Anterior cingulate cortex (tissue), 58 donors: ENCODE results near the gene RBM15.
A peak's percentile ranks its signal among the peaks of the same experiment; 100 is the strongest.

Source experiments
- DNase-seq, 58 donors: peaks; one replicate each; lab custom pipeline; 2025; lab: John Stamatoyannopoulos, UW

The RBM15 gene

GRCh38 chr1:110347182-110347893, 8.2 kb downstream of the RBM15 start:
- no peak for DNase-seq

GRCh38 chr1:110348050-110348449, 8.9 kb downstream of the RBM15 start:
- DNase-seq = no peak

DNA sequence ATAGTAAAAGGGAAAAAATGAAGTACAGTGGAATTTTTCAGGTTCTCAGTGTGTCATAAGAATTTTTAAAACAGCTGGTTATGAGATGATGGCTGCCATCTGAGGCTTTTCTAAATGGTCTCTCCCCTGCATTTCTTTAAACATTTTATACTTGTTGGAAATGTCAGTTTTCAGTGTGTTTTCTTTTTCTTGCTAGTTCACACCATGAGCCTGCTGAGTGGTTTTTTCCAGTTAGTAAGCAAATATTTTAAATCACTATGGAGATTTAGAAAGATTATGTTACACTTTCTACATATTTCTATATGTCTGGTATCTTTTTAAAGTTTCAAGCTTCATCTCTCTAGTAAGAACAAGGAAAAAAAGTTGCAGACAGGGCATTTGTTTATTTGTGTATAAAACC, 9.6 kb downstream of the RBM15 start:
- no peak for DNase-seq

DNA sequence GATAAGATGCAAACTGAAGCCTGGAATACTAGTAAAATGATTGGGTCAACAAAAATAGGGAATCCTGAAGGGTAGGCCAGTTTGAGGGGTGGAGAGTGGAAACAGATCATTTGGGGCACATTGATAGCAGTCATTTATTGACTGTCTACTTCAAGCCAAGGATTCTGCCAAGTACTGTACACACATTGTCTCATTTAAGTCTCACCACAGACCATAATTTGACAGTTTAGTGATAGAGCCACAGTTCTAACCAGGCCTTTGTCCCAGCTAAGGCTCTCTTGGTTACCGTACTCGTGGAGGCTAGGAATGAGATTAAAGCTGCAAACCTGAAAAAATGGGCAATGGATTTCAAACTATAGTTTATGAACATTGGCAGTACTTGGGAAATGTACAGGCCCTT, 11.2 kb downstream of the RBM15 start:
- no peak for DNase-seq

- no peak for DNase-seq
These were observed 16.1 kb downstream of the RBM15 start for GRCh38 chr1:110355321-110355720.

GRCh38 chr1:110356379-110356778, 17.2 kb downstream of the RBM15 start:
- no peak for DNase-seq

- no peak for DNase-seq
These were observed 21.3 kb downstream of the RBM15 start for GRCh38 chr1:110360431-110360830.

DNA sequence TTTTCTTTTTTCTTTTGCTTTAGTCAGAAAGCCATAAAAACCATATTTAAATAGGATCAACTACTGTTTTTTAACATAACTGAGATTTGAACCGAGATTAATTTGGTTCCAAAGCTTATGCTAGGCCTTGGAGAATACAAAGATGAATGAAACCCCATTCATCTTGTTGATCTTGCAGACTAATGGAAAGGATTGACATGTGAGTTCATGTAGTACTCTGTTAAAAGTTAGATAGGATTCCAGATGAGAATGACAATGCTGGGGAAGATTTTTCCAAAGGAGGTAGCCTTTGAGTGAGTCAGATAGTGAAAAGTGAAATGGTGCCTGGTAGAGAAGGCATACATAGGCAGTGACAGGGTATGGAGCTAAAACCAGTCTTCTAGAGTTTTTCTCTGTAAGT, 22.7 kb downstream of the RBM15 start:
- DNase-seq = no peak

DNA sequence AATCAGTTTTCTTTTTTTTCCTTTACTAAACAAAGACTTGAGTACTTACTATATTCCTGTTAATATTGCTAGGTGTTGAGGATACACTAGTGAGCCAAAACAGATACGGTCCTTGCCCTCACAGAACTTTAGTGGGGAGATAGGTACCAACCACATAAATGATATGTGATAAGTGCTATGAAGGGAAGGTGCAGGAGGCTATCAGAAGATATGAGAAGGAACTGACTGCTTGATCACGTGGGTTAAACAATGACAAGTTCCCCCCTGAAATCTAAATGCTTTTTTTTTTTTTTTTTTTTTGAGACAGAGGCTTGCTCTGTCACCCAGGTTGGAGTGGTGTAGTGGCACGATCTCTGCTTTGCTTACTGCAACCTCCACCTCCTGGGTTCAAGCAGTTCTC, 25.0 kb downstream of the RBM15 start:
- DNase-seq = no peak

GRCh38 chr1:110370827-110371226, 31.6 kb downstream of the RBM15 start:
- no peak for DNase-seq

GRCh38 chr1:110375490-110375889, 36.3 kb downstream of the RBM15 start:
- no peak for DNase-seq

DNA sequence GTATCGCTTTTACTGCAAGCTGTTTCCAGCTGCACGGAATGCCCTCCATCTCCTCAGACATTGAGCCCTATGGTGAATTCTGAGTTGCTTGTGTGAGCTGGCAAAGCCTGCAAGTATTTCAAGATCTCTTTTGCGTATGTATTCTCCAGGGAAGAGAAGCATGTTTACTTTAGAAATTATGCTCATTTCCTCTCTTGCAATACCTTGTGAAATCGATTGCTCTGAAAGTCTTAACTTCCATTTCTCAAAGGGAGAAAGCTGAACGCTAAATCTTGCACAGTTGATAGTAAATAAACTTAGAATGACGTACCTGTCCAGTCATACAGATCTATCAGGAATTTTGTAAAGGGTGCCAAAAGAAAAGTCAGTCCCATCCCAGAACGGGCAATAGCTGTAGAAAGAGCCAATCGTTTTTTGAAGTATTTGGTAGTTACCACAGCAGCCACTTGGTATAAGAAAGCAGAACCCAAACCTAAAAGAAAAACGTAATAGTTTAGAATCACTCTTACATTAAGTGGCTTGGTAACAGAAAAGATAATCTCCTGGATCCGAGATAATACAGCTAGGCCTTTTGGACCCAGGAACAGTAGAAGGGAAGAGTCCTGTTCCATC, 41.6 kb downstream of the RBM15 start:
- no peak for DNase-seq

GRCh38 chr1:110383251-110383990, 44.2 kb downstream of the RBM15 start:
- no peak for DNase-seq

- DNase-seq = no peak
These were observed 45.6 kb downstream of the RBM15 start for GRCh38 chr1:110384581-110385321.

- DNase-seq = no peak
These were observed 46.2 kb downstream of the RBM15 start for GRCh38 chr1:110385369-110385768.

DNA sequence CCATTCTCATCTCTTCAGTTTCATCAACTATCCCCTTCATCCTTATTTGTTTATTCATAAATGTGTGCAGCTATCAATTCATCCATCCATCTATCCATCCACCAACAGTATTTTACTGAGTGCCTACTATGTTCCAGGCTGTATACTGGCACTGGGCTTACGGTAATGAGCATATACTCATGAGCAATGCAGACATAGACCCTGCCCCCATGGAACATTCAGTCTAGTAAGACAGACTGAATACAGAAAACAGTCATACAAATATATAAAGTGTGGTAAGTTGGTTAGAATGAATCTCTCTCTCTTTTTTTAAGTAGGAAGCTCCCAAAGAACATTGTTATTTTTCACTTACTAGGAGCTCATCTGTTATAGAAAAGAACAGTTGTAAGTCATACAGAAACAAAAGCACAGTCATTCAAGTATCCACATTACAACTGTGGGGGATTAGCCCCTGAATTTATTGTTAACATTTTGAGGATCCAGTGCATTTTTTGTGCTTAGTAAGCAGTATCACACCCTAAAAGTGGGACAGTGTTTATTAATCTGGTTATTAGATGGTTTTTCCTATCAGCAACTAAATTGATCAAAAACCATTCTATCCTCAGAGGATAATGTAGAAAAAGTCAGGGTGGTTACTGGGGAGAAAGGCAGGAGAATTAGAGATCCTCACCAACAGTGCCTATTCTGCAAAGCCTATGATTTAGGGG, 48.0 kb downstream of the RBM15 start:
- DNase-seq = no peak

- DNase-seq = peak in 1 of 58 donors; percentile 13
These were observed 50.9 kb downstream of the RBM15 start for GRCh38 chr1:110390096-110390495.

DNA sequence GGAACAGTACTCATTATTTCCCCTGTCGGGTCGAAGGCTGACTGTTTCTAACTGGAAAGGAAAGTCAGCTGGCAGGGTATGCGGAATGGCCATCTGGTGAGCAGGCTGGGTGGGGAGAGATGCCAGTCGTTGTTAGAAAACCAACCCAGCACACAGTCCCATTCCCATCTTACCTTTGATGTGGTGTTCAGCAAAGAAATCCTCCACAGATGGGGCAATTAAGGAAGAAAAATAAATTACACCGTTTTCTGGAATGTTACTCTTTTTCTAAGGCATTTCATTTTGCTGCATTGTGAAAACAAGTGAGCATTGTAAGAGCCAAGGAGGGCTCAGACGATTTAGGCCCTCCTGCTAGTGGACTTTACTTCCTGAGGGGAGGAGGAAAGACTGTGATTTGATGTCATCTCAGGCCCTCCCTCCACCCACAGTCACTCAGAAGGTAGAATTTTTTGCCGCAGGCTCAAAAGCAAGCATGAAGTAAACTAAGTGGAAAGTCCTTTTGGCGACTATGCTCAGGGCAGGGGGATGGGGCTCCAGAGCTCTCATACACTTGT, 51.6 kb downstream of the RBM15 start, which contains the start of gene SLC16A4:
SLC16A4 (minus strand) TSS at position 335 of the 554 bp plus-strand sequence. CDS start 1,703 bp downstream, outside the sequence.
- DNase-seq = peak in 1 of 58 donors; percentile 3

DNA sequence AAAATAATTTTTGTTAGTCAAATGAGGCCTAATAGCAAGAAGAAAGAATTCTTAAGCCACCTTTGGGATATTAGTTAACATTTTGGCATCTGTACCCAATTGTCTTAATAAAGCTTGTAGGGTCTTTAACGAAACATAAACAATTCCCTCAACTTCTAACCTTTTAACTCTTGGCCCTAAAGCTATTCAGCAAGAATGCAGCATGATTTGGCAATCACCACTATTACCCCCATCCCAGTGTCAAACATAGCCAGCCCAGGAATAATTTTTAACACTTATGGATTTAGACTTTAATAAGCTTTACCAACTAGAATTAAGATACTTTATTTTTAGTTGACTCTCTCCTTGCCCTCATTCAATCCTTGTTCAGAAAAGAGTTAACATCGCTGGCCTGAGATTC, 54.1 kb downstream of the RBM15 start:
- DNase-seq = no peak
